SU-DHL-6 (cell line): Measurements from ENCODE around the gene SHISAL2A.

ENCODE experiments used
- H2AFZ ChIP-seq: fragments of 200-600 bp; sonication (generic); 2 replicates; pipeline ENCODE4 v1.6.1; 2014; ENCODE audit warnings: low read depth, mild to moderate bottlenecking, moderate library complexity, mixed read lengths, antibody characterized with exemption, low read length; ENCODE audit not compliant: severe bottlenecking
- H3F3A ChIP-seq: fragments of 200-600 bp; shearing (Covaris generic); 2 replicates; pipeline ENCODE4 v1.6.0; 2016; ENCODE audit warnings: antibody characterized with exemption, mild to moderate bottlenecking; ENCODE audit not compliant: insufficient read depth
- H3K27ac ChIP-seq: fragments of 200-600 bp; sonication (generic); 2 replicates; pipeline ENCODE4 v1.5.1; 2016; ENCODE audit warnings: low read depth, mild to moderate bottlenecking, low read length, moderate library complexity, mixed read lengths
- H3K27me3 ChIP-seq: fragments of 200-600 bp; sonication (generic), shearing (Covaris generic); 2 replicates; pipeline ENCODE4 v1.6.0; 2014; ENCODE audit warnings: mild to moderate bottlenecking, low read length
- H3K36me3 ChIP-seq: fragments of 200-600 bp; sonication (generic); 2 replicates; pipeline ENCODE4 v1.6.1; 2014; ENCODE audit warnings: mild to moderate bottlenecking, low read length, mixed read lengths
- H3K4me2 ChIP-seq: fragments of 300-600, 200-600 bp; shearing (Covaris generic), sonication (generic); 2 replicates; pipeline ENCODE4 v1.6.0; 2014; ENCODE audit warnings: low read length, low read depth, mild to moderate bottlenecking; ENCODE audit not compliant: poor library complexity, severe bottlenecking
- H3K4me3 ChIP-seq: fragments of 200-600 bp; sonication (generic); 2 replicates; pipeline ENCODE4 v1.5.1; 2014; ENCODE audit warnings: antibody characterized with exemption, low read length, mild to moderate bottlenecking, mixed read lengths; ENCODE audit not compliant: insufficient read depth, poor library complexity, severe bottlenecking
- H3K79me2 ChIP-seq: fragments of 200-600 bp; sonication (generic); 2 replicates; pipeline ENCODE4 v1.6.1; 2014; ENCODE audit warnings: mild to moderate bottlenecking, low read length, moderate library complexity; ENCODE audit not compliant: insufficient read depth
- H3K9ac ChIP-seq: fragments of 200-600 bp; sonication (generic); 2 replicates; pipeline ENCODE4 v1.7.0; 2014; ENCODE audit warnings: mild to moderate bottlenecking, low read length
- H3K9me2 ChIP-seq: fragments of 200-600 bp; sonication (generic); replicated peaks from 2 replicates; pipeline ENCODE4 v1.6.1; 2014; ENCODE audit warnings: low read length; ENCODE audit not compliant: insufficient read depth
- H3K9me3 ChIP-seq: fragments of 200-600 bp; sonication (generic); 2 replicates; pipeline ENCODE4 v1.6.1; 2014; ENCODE audit warnings: low read length, mixed read lengths; ENCODE audit not compliant: insufficient read depth
- H4K20me1 ChIP-seq: fragments of 200-600 bp; sonication (generic); 2 replicates; pipeline ENCODE4 v1.6.1; 2014; ENCODE audit warnings: low read depth, mild to moderate bottlenecking, antibody characterized with exemption, low read length, moderate library complexity, mixed read lengths
- CTCF ChIP-seq: fragments of 200-600 bp; sonication (generic); IDR thresholded peaks from one replicate; pipeline ENCODE4 v1.5.1; 2017; ENCODE audit warnings: antibody characterized with exemption, mild to moderate bottlenecking, low read length, moderate library complexity; ENCODE audit not compliant: insufficient read depth, poor library complexity, severe bottlenecking
- EZH2phosphoT487 ChIP-seq: fragments of 200-600 bp; sonication (generic), shearing (Covaris generic); conservative IDR thresholded peaks from 2 replicates; pipeline ENCODE4 v1.6.1; 2018; ENCODE audit warnings: mild to moderate bottlenecking, antibody characterized with exemption, low read length, moderate library complexity, mixed read lengths

Gene SHISAL2A

GRCh38 chr1:52593495-52593894 is 39.5 kb upstream of the SHISAL2A start:
- no peaks in the 10 kb centered on the region for H3K79me2 ChIP-seq
- H3K4me2 ChIP-seq: peak overlapping the region; percentile 79
- H3F3A ChIP-seq: peaks cover 15% of the 10 kb centered on the region
- no peaks in the 10 kb centered on the region for H3K27me3 ChIP-seq
- H3K4me3 ChIP-seq: peak overlapping the region; percentile 25
- TF ChIP-seq EZH2phosphoT487: no peak
- no peaks in the 10 kb centered on the region for H3K36me3 ChIP-seq
- H3K9me2 ChIP-seq: no peaks in the 10 kb centered on the region
- H3K27ac ChIP-seq: peak overlapping the region; percentile 91
- H4K20me1 ChIP-seq: no peaks in the 10 kb centered on the region
- H3K9ac ChIP-seq: peak overlapping the region; percentile 28
- no peak overlapping the region for H2AFZ ChIP-seq
- H3K9me3 ChIP-seq: no peaks in the 10 kb centered on the region

GRCh38 chr1:52595061-52595460 is 37.9 kb upstream of the SHISAL2A start:
- H3K9ac ChIP-seq: no peak overlapping the region
- H3K9me3 ChIP-seq: no peaks in the 10 kb centered on the region
- no peaks in the 10 kb centered on the region for H3K79me2 ChIP-seq
- H3K27ac ChIP-seq: no peak overlapping the region
- H3K9me2 ChIP-seq: no peaks in the 10 kb centered on the region
- no peaks in the 10 kb centered on the region for H3K27me3 ChIP-seq
- no peaks in the 10 kb centered on the region for H4K20me1 ChIP-seq
- H3K36me3 ChIP-seq: no peaks in the 10 kb centered on the region
- H2AFZ ChIP-seq: no peak overlapping the region
- TF ChIP-seq EZH2phosphoT487: no peak
- no peak for TF ChIP-seq CTCF
- no peak overlapping the region for H3K4me3 ChIP-seq
- H3K4me2 ChIP-seq: no peak overlapping the region
- peaks cover 15% of the 10 kb centered on the region for H3F3A ChIP-seq

GRCh38 chr1:52597912-52598311 is 35.1 kb upstream of the SHISAL2A start:
- no peaks in the 10 kb centered on the region for H3K9me3 ChIP-seq
- TF ChIP-seq EZH2phosphoT487: no peak
- no peak for TF ChIP-seq CTCF
- no peak overlapping the region for H3K27ac ChIP-seq
- H3K4me2 ChIP-seq: no peak overlapping the region
- no peaks in the 10 kb centered on the region for H3K79me2 ChIP-seq
- H2AFZ ChIP-seq: no peak overlapping the region
- no peaks in the 10 kb centered on the region for H3K9me2 ChIP-seq
- no peak overlapping the region for H3K9ac ChIP-seq
- H3K36me3 ChIP-seq: no peaks in the 10 kb centered on the region
- H4K20me1 ChIP-seq: no peaks in the 10 kb centered on the region
- no peaks in the 10 kb centered on the region for H3K27me3 ChIP-seq
- peaks cover 9% of the 10 kb centered on the region for H3F3A ChIP-seq
- H3K4me3 ChIP-seq: no peak overlapping the region

GRCh38 chr1:52598729-52599128 is 34.2 kb upstream of the SHISAL2A start:
- Histone ChIP-seq H3K9ac (no peak overlapping the region), H3K4me3 (no peak overlapping the region), H3K27ac (no peak overlapping the region), H2AFZ (no peak overlapping the region), H3F3A (peaks cover 4% of the 10 kb centered on the region), H3K4me2 (no peak overlapping the region), H3K79me2 (peaks cover 1% of the 10 kb centered on the region; the same call in 1 of the 2 replicates), H4K20me1 (no peaks in the 10 kb centered on the region), H3K9me3 (no peaks in the 10 kb centered on the region), H3K9me2 (no peaks in the 10 kb centered on the region), H3K36me3 (no peaks in the 10 kb centered on the region), H3K27me3 (no peaks in the 10 kb centered on the region)
- TF ChIP-seq CTCF: no peak
- no peak for TF ChIP-seq EZH2phosphoT487
